GM19193 (cell line): ENCODE results near the gene INTS2.
A peak's percentile ranks its signal among the peaks of the same experiment; 100 is the strongest.

Source experiments
- POLR2A ChIP-seq: IDR thresholded peaks from 4 replicates; pipeline ENCODE4 v1.6.1; 2011; ENCODE audit not compliant: insufficient read depth, insufficient read length; ENCODE audit errors: extremely low read depth

INTS2 gene

GRCh38 chr17:61862975-61863800 lies 64.6 kb downstream of the INTS2 start, which contains the start of gene BRIP1:
Gene BRIP1 (minus strand): TSS chr17:61863528. CDS start chr17:61861539, 1,989 bp downstream.
- TF ChIP-seq POLR2A, result peak; percentile 77

DNA sequence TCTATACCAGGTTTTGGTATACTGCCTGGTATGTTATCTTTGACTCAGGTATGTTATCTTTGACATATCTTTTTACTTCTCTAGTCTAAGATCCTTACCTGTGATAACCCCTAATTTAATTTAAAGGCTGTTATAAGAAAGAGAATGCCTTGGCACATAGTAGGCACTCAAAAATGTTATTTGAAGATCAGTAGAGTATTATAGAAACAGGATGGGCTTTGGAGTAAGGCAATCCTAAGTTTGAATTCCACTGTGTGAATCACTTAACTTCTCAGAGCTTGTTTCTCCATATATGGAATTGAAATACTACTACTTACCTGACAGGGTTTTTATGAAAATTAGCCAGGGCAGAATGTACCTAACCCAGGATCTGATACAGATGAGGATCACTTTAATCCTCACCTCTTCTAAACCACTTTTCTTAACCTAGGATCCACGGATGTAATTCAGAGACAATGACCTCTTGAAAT lies 65.6 kb downstream of the INTS2 start:
- TF ChIP-seq POLR2A, result no peak

- TF ChIP-seq POLR2A, result no peak
These were observed 71.7 kb downstream of the INTS2 start for GRCh38 chr17:61856035-61856434.

- no peak for TF ChIP-seq POLR2A
These were observed 74.9 kb downstream of the INTS2 start for GRCh38 chr17:61852857-61853256.

- no peak for TF ChIP-seq POLR2A
These were observed 78.1 kb downstream of the INTS2 start for GRCh38 chr17:61849674-61850073.

DNA sequence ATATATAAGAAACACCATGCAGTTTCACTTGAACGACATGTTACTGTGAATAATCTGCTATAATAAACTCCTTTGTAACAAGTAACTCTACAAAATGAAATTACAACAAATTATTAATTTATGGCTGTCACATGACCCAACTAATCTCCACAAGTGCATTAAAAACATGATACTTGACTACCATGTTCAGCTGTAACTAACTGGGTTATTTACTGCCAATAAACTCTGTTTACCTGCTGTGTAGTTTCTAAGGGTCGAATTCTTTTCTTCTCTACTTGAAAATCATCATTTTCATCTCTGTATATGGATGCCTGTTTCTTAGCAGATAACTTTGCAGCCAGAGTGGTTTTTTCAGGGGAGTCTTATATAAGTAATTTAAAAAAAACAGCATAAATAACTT lies 78.9 kb downstream of the INTS2 start:
- TF ChIP-seq POLR2A, result no peak

- TF ChIP-seq POLR2A, result no peak
These were observed 79.5 kb downstream of the INTS2 start for GRCh38 chr17:61848247-61848646.

- TF ChIP-seq POLR2A, result no peak
These were observed 80.1 kb downstream of the INTS2 start for GRCh38 chr17:61847659-61848058.

DNA sequence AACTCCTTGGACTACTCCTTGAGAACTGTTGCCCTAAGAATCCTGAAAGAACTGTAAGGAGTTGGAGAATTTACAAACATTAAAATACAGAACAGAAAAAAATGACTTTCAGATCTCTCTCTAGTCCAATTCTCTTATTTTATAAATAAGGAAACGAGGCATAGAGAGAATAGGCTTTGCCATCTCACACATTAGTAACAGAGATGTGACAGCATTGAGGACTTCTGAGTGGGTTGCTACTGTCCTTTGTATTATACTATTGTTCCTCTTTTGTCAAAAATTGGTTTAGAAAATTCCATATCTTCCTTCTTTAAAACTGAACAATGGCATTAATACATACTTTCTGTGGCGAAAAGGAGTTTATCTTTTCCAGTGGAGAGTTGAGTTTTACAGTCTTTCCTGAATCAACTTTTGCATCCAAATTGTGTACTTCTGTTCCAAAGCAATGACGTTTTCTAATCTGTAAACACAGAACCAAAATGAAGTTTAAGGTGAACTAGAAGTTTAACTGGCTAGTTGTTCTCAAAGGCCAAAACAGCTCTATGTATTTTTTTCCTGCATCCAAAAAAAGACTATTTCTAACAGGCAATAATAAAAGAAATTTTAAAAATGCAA lies 80.9 kb downstream of the INTS2 start:
- TF ChIP-seq POLR2A, result no peak

DNA sequence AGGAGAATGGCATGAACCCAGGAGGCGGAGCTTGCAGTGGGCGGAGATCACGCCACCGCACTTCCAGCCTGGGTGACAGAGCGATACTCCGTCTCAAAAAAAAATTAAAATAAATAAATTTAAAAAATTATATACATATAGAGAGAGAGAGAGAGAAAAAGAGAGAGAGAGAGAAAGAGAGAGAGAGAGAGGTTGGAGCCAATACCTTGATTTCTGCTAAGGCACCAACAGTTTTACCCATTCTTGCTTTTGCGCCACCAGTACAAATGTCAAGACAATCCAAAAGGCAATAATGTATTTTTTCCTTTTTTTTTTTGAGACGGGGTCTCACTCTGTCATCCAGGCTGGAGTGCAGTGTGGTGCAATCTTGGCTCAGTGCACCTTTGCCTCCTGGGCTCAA lies 81.7 kb downstream of the INTS2 start:
- TF ChIP-seq POLR2A, result no peak

GRCh38 chr17:61843435-61843834 lies 84.3 kb downstream of the INTS2 start:
- TF ChIP-seq POLR2A, result no peak

DNA sequence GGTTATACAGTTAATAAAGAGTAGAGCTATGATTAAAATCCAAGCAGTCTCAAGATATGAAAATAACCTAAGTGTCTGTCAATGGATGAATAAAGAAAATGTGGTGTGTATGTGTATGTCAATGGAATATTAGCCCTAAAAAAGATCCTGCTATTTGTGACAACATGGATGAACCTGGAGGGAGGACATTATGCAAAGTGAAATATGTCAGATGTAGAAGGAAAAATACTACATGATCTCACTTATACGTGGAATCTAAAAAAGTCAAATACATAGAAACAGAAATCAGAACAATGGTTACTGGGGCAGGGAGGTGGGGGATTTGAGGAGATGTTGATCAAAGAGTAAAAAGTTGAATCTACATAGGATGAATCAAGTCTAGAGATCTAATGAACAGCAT lies 84.9 kb downstream of the INTS2 start:
- TF ChIP-seq POLR2A, result no peak

DNA sequence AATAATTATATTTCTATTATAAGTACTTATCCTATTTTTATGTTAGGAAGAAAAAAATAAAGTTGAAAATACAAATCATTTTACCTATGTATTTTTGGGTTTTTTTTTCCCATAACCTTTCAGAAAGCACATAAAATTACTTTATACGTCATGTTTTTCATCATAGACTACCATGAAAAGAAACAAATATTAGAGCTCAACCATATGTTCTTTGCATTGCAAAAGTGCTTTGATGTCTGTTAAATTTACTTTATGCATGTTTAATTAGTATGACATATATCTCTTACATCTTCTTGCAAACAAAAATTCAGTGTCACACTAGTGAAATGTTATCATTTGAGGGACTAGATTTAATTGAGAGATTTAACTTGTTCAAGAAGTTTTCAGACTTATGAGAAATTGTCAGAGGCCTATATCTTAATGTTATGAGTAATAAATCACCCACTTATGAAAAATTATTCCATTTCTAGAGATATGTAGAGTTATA lies 88.4 kb downstream of the INTS2 start:
- TF ChIP-seq POLR2A, result no peak

DNA sequence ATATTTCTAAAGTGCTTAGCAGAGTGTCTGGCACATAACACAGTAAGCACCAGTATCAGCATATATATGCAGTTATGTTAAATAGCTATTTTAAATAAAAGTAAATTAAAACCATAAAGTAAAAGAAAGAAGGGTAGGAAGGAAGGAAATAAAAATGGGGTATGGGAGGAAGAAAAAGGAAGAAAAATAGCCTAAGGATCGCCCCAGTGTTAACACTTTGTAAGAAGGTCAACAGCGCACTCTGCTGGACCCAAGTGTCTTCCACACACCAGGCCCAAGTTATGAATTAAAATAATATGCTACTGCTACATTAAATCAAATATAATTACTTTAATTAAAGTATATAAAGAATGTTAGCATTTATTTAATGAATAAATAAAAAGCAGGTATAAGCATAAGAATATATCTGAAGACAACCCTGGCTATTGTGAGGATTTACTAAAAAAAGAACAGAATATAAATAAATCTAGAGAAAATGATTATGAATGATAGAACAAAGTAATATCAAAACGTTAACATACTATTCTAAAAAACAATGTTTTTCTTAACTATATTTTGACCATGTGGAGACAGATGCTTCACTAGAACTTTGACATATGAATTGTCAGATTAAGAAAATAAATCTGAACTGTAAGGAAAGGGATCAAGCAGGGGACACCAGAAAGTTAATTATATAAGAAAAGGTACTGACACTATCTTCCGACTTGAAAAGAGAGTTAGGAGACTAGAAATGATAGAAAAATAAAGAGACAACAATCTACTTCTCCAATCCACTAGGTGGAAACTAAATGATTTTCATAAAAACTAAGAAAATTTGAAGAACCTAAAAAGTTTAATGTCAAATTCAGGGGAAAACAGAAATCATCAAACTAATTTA lies 90.4 kb downstream of the INTS2 start:
- TF ChIP-seq POLR2A, result no peak
